GM12878 (cell line): Measurements from ENCODE around the gene ZNF669.
"Not testable (repeated sequence)": the region's sequence is repeated elsewhere in the genome, so short reads cannot be mapped to it uniquely, and the experiment has no call there.

Experiments used
- EZH2 ChIP-seq: IDR thresholded peaks from 2 replicates; pipeline ENCODE4 v1.6.1; 2012; ENCODE audit warnings: low read depth, mild to moderate bottlenecking, control low read depth, inconsistent platforms, low read length, borderline replicate concordance; ENCODE audit not compliant: control insufficient read depth
- NBN ChIP-seq: fragments of 450-650 bp; IDR thresholded peaks from 2 replicates; pipeline ENCODE4 v1.6.1; 2016
- TF ChIP-seq, protein P1 (sequence below), 3 experiments: IDR thresholded peaks in 2 of 3; conservative IDR thresholded peaks in 1 of 3; 2 replicates each; pipeline ENCODE4 v1.5.1; 2011; ENCODE audit warnings: low read depth in 3 of 3, low read length in 3 of 3, mild to moderate bottlenecking in 3 of 3, control low read depth in 2 of 3, moderate library complexity in 2 of 3, inconsistent platforms in 1 of 3, mixed read lengths in 1 of 3; ENCODE audit not compliant: control insufficient read depth in 2 of 3, insufficient read depth in 1 of 3; ENCODE audit errors: extremely low read depth in 1 of 3
- TF ChIP-seq, protein P2 (sequence below): IDR thresholded peaks from 2 replicates; pipeline ENCODE4 v1.6.1; 2012; ENCODE audit warnings: mild to moderate bottlenecking, low read depth, low read length

GRCh38 chr1:247126601-247127000 lies 22.4 kb upstream of the ZNF669 start:
- not testable (repeated sequence) for TF ChIP-seq EZH2, NBN
- TF ChIP-seq, protein P1, sequence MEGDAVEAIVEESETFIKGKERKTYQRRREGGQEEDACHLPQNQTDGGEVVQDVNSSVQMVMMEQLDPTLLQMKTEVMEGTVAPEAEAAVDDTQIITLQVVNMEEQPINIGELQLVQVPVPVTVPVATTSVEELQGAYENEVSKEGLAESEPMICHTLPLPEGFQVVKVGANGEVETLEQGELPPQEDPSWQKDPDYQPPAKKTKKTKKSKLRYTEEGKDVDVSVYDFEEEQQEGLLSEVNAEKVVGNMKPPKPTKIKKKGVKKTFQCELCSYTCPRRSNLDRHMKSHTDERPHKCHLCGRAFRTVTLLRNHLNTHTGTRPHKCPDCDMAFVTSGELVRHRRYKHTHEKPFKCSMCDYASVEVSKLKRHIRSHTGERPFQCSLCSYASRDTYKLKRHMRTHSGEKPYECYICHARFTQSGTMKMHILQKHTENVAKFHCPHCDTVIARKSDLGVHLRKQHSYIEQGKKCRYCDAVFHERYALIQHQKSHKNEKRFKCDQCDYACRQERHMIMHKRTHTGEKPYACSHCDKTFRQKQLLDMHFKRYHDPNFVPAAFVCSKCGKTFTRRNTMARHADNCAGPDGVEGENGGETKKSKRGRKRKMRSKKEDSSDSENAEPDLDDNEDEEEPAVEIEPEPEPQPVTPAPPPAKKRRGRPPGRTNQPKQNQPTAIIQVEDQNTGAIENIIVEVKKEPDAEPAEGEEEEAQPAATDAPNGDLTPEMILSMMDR (IDR thresholded peaks at IDR 0.05 in 2 of 3, conservative IDR thresholded peaks at IDR 0.05 in 1 of 3; ENCODE audit: control insufficient read depth in 2 of 3, extremely low read depth in 1 of 3, insufficient read depth in 1 of 3, low read depth in 3 of 3, low read length in 3 of 3), result not testable (repeated sequence)
- TF ChIP-seq, protein P2, sequence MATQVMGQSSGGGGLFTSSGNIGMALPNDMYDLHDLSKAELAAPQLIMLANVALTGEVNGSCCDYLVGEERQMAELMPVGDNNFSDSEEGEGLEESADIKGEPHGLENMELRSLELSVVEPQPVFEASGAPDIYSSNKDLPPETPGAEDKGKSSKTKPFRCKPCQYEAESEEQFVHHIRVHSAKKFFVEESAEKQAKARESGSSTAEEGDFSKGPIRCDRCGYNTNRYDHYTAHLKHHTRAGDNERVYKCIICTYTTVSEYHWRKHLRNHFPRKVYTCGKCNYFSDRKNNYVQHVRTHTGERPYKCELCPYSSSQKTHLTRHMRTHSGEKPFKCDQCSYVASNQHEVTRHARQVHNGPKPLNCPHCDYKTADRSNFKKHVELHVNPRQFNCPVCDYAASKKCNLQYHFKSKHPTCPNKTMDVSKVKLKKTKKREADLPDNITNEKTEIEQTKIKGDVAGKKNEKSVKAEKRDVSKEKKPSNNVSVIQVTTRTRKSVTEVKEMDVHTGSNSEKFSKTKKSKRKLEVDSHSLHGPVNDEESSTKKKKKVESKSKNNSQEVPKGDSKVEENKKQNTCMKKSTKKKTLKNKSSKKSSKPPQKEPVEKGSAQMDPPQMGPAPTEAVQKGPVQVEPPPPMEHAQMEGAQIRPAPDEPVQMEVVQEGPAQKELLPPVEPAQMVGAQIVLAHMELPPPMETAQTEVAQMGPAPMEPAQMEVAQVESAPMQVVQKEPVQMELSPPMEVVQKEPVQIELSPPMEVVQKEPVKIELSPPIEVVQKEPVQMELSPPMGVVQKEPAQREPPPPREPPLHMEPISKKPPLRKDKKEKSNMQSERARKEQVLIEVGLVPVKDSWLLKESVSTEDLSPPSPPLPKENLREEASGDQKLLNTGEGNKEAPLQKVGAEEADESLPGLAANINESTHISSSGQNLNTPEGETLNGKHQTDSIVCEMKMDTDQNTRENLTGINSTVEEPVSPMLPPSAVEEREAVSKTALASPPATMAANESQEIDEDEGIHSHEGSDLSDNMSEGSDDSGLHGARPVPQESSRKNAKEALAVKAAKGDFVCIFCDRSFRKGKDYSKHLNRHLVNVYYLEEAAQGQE, result not testable (repeated sequence)
